HG03103 (cell line): Measurements from ENCODE around the gene PCCA.

ENCODE experiments used
- ATAC-seq: cut with Tn5 transposase; IDR thresholded peaks from one replicate; pipeline ENCODE4 v1.9.1; 2021; ENCODE audit warnings: low read depth; ENCODE audit not compliant: unreplicated experiment

The PCCA gene

GRCh38 chr13:100395698-100396373, 306.9 kb downstream of the PCCA start:
- ATAC-seq: no peak

GRCh38 chr13:100396776-100397175, 307.9 kb downstream of the PCCA start:
- no peak for ATAC-seq

- ATAC-seq: no peak
Observed at GRCh38 chr13:100397627-100398026, 308.7 kb downstream of the PCCA start.

GRCh38 chr13:100398360-100398759, 309.5 kb downstream of the PCCA start:
- no peak for ATAC-seq

DNA sequence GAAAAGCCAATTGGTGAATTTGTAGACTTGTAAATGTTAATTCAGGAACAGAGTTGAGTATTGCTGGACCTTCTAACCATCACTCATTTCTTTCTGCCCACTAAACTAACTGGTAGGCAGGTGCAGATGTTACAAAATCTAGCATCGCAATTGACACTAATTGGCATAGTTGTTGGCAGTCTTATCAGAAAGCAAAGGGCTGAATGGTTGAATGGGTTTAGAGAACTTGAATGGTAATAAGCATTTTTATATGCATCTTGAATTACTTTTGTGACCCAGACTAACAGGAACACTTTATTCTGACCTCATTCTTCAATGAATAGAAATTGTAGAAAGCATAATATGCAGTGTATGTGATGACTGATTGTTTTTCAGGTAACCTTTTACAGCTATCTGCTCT, 310.6 kb downstream of the PCCA start:
- no peak for ATAC-seq

DNA sequence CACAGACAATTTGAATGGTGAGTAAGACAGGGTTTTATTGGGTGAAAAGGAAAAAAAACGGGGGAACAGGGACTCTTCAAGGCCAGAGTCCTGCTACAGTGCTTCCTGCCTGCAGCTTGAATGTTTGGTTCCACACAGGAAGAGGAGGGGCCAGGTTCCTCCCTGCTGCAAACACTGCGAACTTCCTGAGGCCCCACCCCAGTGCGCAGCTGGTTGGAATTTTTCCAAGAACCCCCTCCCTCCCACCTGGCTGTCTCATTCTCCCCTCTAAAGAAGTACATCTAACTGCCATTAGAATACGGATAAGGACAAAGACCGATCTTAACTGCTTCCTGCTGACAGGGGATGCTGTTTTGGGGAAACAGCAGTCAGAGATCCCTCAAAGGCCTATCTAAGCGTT, 314.8 kb downstream of the PCCA start:
- ATAC-seq: no peak

- ATAC-seq: no peak
Observed at GRCh38 chr13:100409132-100409531, 320.2 kb downstream of the PCCA start.

DNA sequence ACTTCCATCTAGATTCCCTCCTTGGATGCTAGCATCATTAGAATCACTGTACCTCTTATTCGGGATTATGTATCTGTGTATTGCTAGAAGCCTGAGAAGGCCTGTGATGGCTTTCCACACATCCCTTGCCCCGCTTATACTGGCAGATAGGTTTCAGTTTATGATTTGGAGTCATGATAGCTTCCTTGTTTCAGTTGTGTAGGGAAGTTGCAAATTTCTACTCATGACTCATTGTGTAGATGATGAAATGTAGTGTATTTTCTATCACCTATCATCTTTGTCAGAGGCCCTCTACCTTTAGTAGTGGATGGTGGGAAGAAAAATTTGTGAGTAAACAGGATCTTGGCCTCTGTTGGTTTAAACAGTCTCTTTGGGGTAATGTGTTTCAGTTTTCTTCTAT, 334.5 kb downstream of the PCCA start:
- ATAC-seq: no peak

DNA sequence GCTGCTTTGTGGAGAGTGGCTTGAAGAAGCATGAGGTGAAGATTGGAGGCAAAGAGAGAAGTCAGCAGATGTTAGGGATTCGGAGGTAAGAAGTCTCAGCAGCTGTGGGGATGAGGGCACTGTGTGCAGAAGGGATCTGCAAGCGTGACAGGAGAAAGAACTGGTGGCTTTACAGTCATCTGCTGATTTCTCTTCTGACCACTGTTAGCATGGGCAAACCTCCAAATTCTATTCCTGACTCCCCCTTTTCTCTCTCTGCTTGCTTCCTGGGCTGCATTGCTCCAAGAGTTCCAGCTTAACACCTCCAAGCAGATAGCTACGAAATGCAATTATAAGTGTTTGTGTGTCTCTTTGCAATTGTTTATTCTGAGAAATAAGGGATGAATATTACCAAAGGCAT, 340.1 kb downstream of the PCCA start:
- no peak for ATAC-seq

GRCh38 chr13:100432611-100433010, 343.7 kb downstream of the PCCA start:
- ATAC-seq: no peak

DNA sequence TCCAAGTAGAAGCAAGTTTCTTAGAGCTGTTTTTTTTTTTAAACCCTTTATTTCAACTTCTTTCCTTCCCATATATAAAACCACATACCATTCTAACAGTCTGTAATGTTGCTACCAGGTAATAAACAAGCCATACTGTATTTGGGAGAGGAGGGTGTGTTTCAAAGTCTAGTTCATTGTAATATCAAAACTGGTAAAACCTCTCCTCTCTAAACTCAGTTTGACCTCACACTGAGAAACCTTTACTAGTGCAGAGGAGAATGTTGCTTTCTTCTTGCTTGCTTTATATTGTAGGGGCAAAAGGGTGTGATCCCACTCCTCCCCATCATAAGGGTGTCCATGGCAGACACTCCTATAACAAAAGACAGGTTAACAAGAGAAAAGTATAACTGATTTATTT, 344.6 kb downstream of the PCCA start:
- ATAC-seq: no peak

GRCh38 chr13:100434010-100434763, 345.3 kb downstream of the PCCA start:
- ATAC-seq: peak; percentile 80

DNA sequence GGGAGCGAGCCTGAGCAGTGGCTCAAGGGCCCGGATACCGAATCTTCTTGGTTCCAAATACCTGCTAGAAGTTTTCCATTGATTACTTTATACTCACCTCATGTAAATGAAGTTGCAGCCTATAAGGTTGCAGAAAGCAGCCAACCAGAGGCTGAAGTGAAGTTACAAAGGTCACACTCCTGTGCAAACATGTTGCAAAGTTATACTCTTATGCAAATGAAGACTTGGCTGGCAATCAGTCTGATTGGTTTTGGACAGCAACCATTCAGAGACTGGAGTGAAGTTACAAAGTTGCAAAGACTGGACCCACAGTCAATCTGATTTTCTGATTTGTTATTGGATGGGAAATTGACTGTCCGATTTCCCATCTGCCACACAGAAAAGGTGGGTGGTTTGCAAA, 347.2 kb downstream of the PCCA start:
- no peak for ATAC-seq

- ATAC-seq: no peak
Observed at GRCh38 chr13:100438059-100438788, 349.3 kb downstream of the PCCA start.

- ATAC-seq: no peak
Observed at GRCh38 chr13:100439247-100439970, 350.5 kb downstream of the PCCA start.

DNA sequence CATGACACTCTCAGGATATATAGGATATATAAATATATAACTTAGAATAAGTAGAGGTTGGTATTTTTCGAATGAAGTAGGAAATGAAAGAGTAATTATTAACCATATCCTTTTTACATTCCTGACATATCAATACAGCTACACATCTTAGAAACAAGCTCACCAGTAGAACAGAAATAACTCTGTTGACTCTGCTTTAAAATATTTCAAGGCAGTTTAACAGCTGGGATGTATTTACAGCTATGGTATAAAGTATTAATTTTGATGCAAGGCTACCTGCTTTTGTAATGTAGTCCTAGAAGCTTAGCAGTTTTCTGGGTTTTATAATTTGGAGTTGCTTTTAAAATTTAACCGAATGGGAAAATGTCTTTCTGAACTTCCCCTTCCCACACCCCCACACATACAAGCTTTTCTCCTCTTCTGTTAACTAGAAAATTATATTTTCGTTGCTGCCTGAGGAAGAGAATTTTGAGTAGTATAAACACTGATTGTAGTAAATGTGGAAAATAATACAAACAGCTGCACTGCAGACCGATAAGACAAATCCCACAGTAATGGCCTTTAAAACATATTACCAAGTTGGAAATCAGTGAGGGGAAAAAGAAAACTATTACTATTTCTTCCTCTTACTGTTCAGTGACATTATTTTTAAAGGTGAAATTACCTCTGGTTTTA, 352.0 kb downstream of the PCCA start:
- ATAC-seq: no peak

DNA sequence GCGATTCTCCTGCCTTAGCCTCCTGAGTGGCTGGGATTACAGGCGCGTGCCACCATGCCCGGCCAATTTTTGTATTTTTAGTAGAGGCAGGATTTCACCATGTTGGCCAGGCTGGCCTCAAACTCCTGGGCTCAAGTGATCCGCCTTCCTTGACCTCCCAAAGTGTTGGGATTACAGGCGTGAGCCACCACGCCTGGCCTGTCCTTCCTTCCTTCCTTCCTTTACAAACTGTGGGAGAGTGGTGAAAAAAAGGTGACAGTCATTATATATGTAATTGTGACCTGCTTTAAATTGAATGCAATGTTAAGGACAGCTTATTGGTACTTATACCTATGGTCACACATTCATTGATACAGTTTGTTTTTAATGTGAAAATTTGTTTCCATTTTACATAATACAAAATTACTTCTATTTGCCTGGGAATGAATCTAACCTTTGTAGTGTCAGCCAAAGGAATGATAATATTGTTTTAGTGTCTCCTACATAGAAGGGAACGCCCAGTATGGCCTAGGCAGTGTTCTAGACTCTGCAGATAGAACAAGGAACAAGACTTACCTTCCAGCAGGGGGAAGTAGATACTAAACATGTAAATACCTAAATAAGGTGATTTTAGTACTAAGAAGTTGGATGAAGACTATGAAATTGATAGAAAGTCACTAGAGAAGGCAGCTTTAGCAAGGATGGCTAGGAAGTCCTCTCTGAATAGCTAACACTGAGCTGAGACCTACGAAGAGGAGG, 353.4 kb downstream of the PCCA start:
- no peak for ATAC-seq

DNA sequence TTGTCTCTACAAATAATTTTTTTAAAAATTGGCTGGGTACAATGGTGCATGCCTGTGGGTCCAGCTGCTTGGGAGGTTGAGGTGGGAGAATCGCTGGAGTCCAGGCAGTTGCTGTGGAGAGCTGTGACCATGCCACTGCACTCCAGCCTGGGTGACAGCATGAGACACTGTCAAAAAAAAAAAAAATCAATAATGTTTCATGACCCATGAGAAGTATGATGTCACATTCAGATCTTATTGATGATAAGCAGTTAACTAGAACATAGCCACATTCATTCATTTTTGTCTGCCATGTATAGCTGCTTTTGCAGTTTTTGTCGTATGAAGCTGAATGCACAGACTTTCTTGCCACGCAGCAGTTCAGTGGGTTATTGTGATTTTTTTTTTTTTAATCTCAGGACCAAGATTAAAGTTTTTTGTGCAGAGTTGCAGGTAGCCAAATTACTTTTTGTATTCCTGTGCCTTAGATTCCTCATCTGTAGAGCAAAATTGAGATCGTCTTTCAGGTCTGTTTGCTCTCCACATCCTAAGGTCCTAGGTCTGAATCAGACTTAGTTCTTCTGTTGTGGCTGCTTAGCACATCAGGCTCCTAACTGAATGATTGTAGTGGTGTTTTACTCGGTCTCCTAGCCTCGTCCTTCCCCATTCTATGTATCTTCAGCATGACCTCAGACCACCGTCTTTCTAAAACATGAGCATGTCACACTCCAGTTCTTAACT, 354.5 kb downstream of the PCCA start:
- no peak for ATAC-seq

GRCh38 chr13:100443998-100444328, 355.1 kb downstream of the PCCA start:
- ATAC-seq: no peak
